Epidermal melanocyte (primary cell): ENCODE data around the gene CDK17.
"Not testable (repeated sequence)": the region's sequence is repeated elsewhere in the genome, so short reads cannot be mapped to it uniquely, and the experiment has no call there.

Experiments used
- DNase-seq: peaks from one replicate; pipeline ENCODE4 v3.0.0; 2011; ENCODE audit warnings: low spot score; ENCODE audit not compliant: insufficient read length

CDK17 gene

GRCh38 chr12:96395236-96395635, 5.0 kb downstream of the CDK17 start:
- DNase-seq, result no peak

DNA sequence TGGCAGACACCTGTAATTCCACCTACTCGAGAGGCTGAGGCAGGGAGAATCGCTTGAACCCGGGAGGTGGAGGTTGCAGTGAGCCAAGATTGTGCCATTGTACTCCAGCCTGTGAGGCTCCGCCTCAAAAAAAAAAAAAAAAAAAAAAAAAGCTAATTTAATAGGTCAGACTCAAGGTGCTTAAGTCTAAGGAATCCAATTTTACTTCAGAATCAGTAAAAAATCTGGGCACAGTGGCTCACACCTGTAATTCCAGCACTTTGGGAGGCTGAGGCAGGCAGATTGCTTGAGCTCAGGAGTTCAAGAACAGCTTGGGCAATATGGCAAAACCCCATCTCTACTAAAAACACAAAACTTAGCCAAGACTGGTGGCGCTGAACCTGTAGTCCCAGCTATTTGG, 7.0 kb downstream of the CDK17 start:
- DNase-seq, result not testable (repeated sequence)

- no peak for DNase-seq
These were observed 7.8 kb downstream of the CDK17 start for GRCh38 chr12:96392397-96392796.

- DNase-seq, result no peak
These were observed 12.3 kb downstream of the CDK17 start for GRCh38 chr12:96387981-96388380.

DNA sequence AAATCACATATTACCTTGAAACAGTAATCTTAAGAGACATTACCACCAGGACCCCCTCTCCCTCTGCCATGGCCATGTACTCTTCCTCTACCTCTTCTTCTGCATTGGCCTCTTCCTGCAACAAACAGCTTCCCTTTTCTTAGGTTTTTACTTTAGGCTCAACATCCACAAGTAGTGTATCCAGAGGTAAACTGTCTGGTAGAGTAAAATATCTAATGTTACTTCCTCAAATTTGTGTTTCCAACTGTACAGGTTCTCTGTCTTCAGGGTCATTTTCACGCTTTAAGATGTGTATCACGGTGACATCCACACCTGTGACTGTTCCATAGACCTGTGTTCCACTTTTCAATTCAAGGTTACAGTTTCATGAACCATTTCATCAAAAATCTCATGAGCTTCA, 13.4 kb downstream of the CDK17 start:
- DNase-seq, result no peak

DNA sequence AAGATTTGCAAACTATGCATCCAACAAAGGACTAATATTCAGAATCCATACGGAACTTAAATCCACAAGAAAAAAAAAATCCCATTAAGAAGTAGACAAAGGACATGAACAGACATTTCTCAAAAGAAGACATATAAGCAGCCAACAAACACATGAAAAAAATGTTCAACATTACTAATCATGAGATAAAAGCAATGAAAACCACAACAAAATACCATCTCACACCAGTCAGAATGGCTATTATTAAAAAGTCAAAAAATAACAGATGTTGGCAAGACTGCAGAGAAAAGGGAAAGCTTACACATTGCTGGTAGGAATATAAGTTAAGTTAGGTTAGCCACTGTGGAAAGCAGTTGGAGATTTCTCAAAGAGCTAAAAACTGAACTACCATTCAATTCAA, 16.2 kb downstream of the CDK17 start:
- DNase-seq, result no peak

GRCh38 chr12:96383371-96383770, 16.9 kb downstream of the CDK17 start:
- DNase-seq, result no peak

GRCh38 chr12:96379743-96380142, 20.5 kb downstream of the CDK17 start:
- DNase-seq, result not testable (repeated sequence)

GRCh38 chr12:96378319-96378718, 21.9 kb downstream of the CDK17 start:
- DNase-seq, result no peak

DNA sequence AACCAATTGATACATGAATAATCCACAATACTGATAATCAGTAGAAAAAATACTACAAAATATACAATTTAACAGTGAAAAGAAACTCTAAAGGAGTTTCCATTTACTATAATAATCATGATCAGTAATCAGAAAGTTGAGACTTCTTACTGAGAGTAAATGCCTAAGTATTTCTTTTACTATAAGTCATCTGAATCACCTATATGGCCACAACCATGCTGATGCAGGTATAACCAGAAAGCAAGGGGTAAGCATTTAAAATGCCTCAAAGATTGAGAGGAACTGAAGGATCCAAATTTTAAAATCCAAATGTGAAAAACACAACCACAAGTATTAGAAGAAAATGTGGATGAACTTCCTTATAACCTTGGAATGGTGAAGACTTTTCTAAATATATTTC, 23.4 kb downstream of the CDK17 start:
- DNase-seq, result no peak

- no peak for DNase-seq
These were observed 24.2 kb downstream of the CDK17 start for GRCh38 chr12:96375841-96376604.

DNA sequence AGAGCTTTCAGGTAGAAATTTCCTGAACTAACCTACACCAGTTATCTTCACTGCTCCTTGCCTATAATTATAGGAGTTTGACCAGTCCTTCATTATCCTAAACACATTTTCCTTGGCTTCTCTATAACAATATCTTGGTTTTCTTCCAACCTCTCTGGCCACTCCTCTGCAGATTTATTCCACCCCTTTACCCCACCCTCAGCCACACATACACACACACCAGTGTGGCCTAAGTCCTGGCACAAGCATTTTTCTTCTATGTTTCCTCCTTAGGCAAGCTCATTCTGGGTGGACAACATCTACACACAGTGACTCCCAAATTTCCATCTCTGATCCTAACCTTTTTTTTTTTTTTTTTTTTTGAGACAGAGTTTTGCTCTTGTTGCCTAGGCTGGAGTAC, 25.1 kb downstream of the CDK17 start:
- DNase-seq, result no peak

DNA sequence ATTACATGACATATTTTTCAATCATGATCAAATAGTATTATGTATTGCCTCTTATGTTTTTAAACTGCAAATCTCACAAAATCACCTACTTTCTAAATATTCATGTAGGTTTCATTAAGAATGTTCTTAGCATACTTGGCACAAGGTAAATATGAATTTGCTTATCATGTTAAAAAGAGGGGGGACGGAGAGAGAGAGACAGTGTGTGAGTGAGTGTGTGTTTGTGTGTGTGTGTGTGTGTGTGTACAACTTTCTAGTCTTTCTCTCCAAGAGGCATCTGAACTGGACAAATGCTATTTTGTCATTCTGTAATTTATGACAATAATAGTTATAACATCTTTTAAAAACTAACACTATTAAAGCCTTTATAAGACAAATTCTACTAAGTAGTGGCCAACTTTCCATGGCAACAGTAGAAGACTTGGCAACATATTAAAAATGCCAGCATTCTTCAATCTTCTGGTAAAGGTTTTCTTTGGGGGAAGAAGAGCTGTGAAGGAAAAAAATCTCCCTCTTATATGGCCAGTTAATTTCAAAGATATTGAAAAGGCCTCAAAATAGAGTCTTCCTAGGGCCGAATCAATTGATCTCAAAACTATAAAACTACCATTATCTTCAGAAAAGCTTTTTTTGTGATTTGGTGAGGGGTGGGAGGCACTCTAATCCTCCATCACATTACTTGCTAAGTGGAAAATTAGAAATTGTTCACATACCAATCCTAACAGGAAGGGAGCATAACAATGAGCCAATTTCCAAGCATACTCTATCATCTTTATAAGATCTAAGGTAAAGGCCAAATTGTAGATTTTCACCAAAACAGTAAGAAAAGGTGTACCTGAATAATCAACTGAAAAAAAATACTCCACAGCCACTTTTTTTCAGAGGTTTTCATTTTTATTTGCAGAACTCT, 28.2 kb downstream of the CDK17 start:
- no peak for DNase-seq

DNA sequence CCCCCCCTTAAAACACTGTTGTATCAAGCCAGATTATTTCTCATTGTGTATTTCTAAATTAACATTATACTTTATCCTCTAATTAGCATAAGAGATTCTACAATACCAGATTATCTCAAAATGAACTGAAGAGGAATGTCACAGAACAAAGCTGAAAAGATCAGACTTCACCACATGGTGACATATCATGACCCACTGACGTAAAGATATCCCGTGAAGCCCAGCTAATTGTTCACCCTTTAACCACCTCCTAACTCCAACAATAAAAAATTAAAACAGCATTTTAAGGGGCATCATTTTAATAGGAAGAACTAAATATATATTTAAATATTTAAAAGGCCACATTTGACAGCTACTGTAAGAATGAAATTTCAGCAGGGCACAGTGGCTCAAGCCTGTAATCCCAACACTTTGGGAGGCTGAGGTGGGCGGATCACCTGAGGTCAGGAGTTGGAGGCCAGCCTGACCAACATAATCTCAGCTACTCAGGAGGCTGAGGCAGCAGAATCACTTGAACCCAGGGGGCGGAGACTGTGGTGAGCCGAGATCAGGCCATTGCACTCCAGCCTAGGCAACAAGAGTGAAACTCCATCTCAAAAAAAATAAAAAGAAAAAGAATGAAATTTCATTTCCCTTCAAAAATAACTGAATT, 29.0 kb downstream of the CDK17 start:
- no peak for DNase-seq

DNA sequence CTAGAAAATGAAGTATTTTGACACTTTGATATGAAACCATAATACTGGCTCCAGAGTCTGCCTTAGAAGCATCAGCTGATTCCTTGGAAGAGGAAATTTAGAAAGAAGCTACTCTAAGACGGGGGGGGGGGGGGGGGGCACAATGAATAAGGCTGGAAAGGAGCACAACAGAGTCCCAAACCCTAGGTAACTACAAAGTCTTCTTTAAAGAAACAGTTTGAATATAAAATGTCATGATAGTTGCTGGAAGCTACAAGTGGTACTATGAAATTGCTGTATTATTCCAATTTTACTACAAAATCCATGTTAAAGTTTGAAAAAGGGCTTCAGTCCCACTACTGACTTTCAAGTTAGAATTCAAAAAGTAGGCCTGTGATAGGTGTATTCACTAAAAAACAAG, 31.6 kb downstream of the CDK17 start:
- DNase-seq, result no peak

DNA sequence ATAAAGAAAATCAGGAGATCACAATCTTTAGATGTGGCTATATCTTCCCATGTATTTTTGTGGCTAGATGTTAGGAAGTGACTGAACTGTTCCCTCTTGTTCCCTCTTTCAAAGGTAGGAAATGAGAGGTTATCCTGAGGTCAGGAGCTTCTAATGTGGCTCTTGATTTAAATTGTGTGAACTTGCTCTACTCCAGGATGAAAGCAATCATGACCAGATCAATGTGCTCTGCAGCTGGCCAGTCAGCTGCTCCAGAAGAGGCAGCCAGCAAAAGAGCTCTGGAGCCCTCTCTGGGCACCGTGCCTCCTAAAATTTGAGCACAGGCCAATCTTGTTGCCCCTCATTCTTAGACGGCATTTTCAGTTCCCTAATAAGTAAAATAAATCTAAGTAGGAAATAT, 32.0 kb downstream of the CDK17 start:
- DNase-seq, result no peak

- no peak for DNase-seq
These were observed 33.9 kb downstream of the CDK17 start for GRCh38 chr12:96366381-96366654.

DNA sequence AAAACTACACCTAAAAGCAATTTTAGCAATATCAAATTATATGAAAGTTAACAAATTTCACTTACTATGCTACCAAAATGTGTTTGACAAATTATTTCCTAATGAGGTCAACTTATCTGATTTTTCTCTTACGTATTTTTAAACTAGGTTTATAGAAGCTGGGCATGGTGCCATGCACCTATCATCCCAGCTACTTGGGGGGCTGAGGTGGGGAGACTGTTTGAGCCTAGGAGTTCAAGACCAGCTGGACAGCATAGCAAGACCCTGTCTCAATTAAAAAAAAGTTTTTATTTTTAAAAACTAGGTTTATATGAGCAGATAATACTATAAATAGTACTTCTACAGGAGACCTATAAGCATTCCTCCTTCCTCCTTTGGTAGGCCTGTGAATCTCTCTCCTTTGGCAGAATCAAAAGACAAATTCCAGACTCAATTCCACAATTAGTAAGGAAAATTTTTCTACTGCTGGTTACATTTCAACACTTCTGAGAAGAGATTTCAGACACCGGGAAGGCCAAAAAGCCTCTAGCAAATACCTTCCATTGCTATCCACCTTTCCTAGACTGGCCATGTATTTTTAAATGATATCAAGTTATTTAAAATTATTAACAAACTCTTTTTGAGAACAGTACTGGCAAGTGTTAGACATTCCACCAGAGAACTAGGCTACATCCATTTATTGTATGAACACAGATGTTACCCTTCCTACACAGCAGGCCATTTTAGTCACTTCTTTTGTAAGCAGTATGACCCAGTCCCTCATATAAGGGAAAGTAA, 34.4 kb downstream of the CDK17 start:
- DNase-seq, result no peak

GRCh38 chr12:96364092-96364700, 36.0 kb downstream of the CDK17 start:
- no peak for DNase-seq

- DNase-seq, result no peak
These were observed 39.2 kb downstream of the CDK17 start for GRCh38 chr12:96361074-96361473.

- no peak for DNase-seq
These were observed 39.7 kb downstream of the CDK17 start for GRCh38 chr12:96360550-96360949.
